ENCODE data around the gene CFAP221. TPM values are rescaled to one million over a fixed set of nuclear protein-coding genes. Genes with fewer than 3 reads are reported as not detected.

CFAP221 gene
- under 1 TPM in 1 of 2 donors, not detected in 1; 0.56 TPM for total RNA-seq

- Histone ChIP-seq H3K27me3 (replicated peaks; ENCODE audit: insufficient read depth) (no peaks in the 10 kb centered on the region), H3K4me3 (peak within 1 kb of the TSS; percentile 75), H3K4me1 (ENCODE audit: control insufficient read depth in 1 of 2, low read depth in 2 of 2) (peaks cover 6 to 17% of the 10 kb centered on the region in 2 donors), H3K27ac (peak within 1 kb of the TSS; percentile 11 to 27), H3K36me3 (no peaks in the 10 kb centered on the region), H3K9me3 (no peaks in the 10 kb centered on the region)
- TF ChIP-seq CTCF (IDR thresholded peaks at IDR 0.05) = no peak
- DNase-seq (ENCODE audit: low spot score) (peak; percentile 28), ATAC-seq (ENCODE audit: insufficient number of reproducible peaks, low FRiP score, low read depth) (peak; percentile 73)
Observed at GRCh38 chr2:119544075-119544938, at the start of gene CFAP221. CFAP221 (plus strand) TSS chr2:119544449; CDS start chr2:119546132, 1,683 bp downstream.

GRCh38 chr2:119495948-119496347 lies 48.3 kb upstream of the CFAP221 start:
- no peak for ATAC-seq (ENCODE audit: insufficient number of reproducible peaks, low FRiP score, low read depth)

GRCh38 chr2:119496682-119497081 lies 47.6 kb upstream of the CFAP221 start:
- Histone ChIP-seq H3K36me3 (no peaks in the 10 kb centered on the region), H3K4me3 (no peak overlapping the region), H3K4me1 (ENCODE audit: control insufficient read depth in 1 of 2, low read depth in 2 of 2) (peaks cover 2 to 8% of the 10 kb centered on the region in 2 donors), H3K9me3 (peaks cover 7% of the 10 kb centered on the region), H3K27ac (no peak overlapping the region), H3K27me3 (replicated peaks; ENCODE audit: insufficient read depth) (no peaks in the 10 kb centered on the region)
- DNase-seq (ENCODE audit: low spot score) (no peak), ATAC-seq (ENCODE audit: insufficient number of reproducible peaks, low FRiP score, low read depth) (no peak)
- TF ChIP-seq CTCF (IDR thresholded peaks at IDR 0.05) = no peak

More at GRCh38 chr2:119495948-119496347, 48.3 kb upstream of the CFAP221 start:
- no peaks in the 10 kb centered on the region for H3K36me3 ChIP-seq
- H3K27ac ChIP-seq = no peak overlapping the region
- H3K4me3 ChIP-seq = no peak overlapping the region
- DNase-seq (ENCODE audit: low spot score) = no peak
- H3K27me3 ChIP-seq (replicated peaks; ENCODE audit: insufficient read depth) = no peaks in the 10 kb centered on the region
- H3K9me3 ChIP-seq = peaks cover 7% of the 10 kb centered on the region
- TF ChIP-seq CTCF (IDR thresholded peaks at IDR 0.05) = no peak
- H3K4me1 ChIP-seq (ENCODE audit: control insufficient read depth in 1 of 2, low read depth in 2 of 2) = peaks cover 3 to 15% of the 10 kb centered on the region in 2 donors

DNA sequence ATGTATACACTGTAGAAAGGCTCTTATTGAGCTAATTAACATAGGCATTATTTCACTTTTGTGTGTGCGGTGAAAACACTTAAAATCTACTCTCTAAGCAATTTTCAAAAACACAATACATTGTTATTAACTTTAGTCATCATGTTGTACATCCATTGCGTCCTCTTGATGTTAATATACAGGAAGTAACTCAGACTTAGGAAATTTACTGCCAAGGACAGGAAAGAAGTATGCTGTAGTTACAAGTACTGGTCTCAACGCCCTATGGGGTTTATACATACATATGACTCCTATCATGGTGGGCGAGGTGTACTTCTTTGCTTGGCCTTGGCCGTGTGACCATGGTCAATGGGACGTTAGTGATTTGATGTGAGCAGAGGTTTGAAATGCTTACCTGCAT lies 35.5 kb upstream of the CFAP221 start:
- TF ChIP-seq CTCF (IDR thresholded peaks at IDR 0.05) = no peak
- no peak overlapping the region for H3K4me3 ChIP-seq
- no peak for ATAC-seq (ENCODE audit: insufficient number of reproducible peaks, low FRiP score, low read depth)
- DNase-seq (ENCODE audit: low spot score) = no peak
- H3K36me3 ChIP-seq = no peaks in the 10 kb centered on the region
- no peaks in the 10 kb centered on the region for H3K4me1 ChIP-seq (ENCODE audit: control insufficient read depth in 1 of 2, low read depth in 2 of 2)
- no peaks in the 10 kb centered on the region for H3K27me3 ChIP-seq (replicated peaks; ENCODE audit: insufficient read depth)
- no peak overlapping the region for H3K27ac ChIP-seq
- H3K9me3 ChIP-seq = no peaks in the 10 kb centered on the region

GRCh38 chr2:119511989-119512388 lies 32.3 kb upstream of the CFAP221 start:
- Histone ChIP-seq H3K27me3 (replicated peaks; ENCODE audit: insufficient read depth) (no peaks in the 10 kb centered on the region), H3K36me3 (no peaks in the 10 kb centered on the region), H3K4me1 (ENCODE audit: control insufficient read depth in 1 of 2, low read depth in 2 of 2) (no peaks in the 10 kb centered on the region), H3K9me3 (no peaks in the 10 kb centered on the region), H3K4me3 (no peak overlapping the region), H3K27ac (no peak overlapping the region)
- TF ChIP-seq CTCF (IDR thresholded peaks at IDR 0.05) = no peak
- DNase-seq (ENCODE audit: low spot score) (no peak), ATAC-seq (ENCODE audit: insufficient number of reproducible peaks, low FRiP score, low read depth) (no peak)
